ENCODE data around the gene UBE2L3. TPM values are rescaled to one million over a fixed set of nuclear protein-coding genes. Genes with fewer than 3 reads are reported as not detected.

The UBE2L3 gene
- total and polyA plus RNA-seq, 2 of the 13 experiments (the other 11 are each of a cell fraction or from before 2014, with no cell fraction given), result 30.2 to 58.1 TPM

DNA sequence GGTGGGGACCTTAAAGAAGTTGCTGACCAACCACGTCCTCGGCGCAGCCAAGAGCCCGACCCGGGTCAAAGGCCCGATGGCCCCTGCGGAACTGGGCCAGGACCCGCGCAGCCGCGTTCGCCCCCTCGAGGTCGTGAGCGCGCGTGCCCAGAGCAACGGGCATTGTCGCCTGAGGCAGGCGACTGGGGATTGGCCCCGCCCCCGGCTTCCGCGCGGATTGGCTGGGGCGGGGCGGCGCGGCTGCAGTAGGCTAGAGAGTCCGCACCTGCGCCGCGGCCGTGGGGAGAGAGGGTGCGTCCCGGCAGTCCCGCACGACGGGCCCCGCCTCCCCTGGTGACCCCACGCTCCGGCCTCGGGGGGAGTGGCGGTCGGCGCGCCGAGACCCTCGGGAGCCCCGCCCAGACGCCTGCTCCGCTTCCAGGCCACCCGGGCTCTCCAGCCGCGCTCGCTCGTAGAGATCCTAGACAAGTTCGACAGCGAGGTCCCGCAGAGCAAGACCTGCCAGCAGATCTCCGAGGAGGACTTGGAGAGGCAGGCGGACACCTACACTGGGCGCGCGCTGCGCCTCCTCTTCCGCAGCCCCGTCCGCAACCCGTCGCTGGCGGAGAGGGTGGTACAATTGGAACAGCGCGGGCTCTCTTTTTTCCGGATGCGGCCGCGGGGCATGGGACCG, 90.0 kb downstream of the UBE2L3 start (continued):
- TF ChIP-seq, protein P1, sequence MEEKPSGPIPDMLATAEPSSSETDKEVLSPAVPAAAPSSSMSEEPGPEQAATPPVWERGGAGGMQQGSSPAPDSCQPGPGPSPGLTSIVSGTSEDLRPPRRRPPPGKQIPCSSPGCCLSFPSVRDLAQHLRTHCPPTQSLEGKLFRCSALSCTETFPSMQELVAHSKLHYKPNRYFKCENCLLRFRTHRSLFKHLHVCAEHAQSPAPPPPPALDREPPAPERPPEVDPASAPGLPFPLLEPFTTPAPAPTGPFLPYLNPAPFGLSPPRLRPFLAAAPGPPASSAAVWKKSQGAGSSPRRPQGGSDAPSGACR (CRISPR knock-in tag; IDR thresholded peaks at IDR 0.05), result peak; percentile 71; the same call in 1 of the 2 replicates
- TF ChIP-seq FOXA1 (IDR thresholded peaks at IDR 0.05) (no peak), FOXA1 (CRISPR knock-in tag; IDR thresholded peaks at IDR 0.05) (0 out of 2 replicates have a peak, but pooled peaks have one; percentile 4), ARNTL (CRISPR knock-in tag; IDR thresholded peaks at IDR 0.05) (0 out of 2 replicates have a peak, but pooled peaks have one; percentile 21)

DNA sequence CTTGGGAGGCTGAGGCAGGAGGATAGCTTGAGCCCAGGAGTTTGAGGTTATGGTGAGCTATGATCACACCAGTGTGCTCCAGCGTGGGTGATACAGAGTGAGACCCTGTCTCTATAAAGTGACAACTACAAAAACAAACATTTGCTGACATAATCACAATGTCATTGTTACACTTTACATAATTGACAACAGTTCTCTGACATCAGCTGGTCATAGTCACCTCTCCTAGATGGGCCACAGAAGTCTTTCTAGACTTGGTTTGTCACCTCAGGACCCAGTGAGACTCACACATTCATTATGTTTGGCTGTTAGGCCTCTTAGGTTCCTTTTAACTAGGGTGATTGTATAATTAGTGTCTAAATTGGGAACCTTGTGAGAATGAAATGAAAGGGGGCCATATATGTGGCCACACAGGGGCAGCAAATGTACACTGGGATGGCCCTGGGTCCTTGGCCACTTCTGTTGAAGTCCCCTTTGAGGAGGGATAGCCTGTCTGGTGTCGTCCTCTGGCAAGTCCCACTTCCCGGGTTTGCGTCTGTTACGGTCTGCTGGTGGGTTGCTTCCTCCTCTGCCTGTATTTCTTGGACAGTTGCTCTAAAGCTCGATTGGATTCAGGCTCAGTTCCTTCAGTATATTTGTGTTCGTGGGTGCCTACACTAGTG, 92.5 kb downstream of the UBE2L3 start:
- peaks cover 20% of the 10 kb centered on the region for H3K4me1 ChIP-seq (ENCODE audit: insufficient read depth, low read length)
- no peak for ATAC-seq
- no peak for FAIRE-seq
- TF ChIP-seq, protein P2, sequence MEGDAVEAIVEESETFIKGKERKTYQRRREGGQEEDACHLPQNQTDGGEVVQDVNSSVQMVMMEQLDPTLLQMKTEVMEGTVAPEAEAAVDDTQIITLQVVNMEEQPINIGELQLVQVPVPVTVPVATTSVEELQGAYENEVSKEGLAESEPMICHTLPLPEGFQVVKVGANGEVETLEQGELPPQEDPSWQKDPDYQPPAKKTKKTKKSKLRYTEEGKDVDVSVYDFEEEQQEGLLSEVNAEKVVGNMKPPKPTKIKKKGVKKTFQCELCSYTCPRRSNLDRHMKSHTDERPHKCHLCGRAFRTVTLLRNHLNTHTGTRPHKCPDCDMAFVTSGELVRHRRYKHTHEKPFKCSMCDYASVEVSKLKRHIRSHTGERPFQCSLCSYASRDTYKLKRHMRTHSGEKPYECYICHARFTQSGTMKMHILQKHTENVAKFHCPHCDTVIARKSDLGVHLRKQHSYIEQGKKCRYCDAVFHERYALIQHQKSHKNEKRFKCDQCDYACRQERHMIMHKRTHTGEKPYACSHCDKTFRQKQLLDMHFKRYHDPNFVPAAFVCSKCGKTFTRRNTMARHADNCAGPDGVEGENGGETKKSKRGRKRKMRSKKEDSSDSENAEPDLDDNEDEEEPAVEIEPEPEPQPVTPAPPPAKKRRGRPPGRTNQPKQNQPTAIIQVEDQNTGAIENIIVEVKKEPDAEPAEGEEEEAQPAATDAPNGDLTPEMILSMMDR (CRISPR knock-in tag; IDR thresholded peaks at IDR 0.05), result peak; percentile 44
- peak; percentile 70 for TF ChIP-seq MAFF (IDR thresholded peaks at IDR 0.05; ENCODE audit: low read depth, low read length)
- TF ChIP-seq MAFK (conservative IDR thresholded peaks at IDR 0.05 in 1 of 2, IDR thresholded peaks at IDR 0.05 in 1 of 2; ENCODE audit: low read length in 2 of 2), result peak; percentile 79 to 84
- TF ChIP-seq STAG1 (CRISPR knock-in tag; IDR thresholded peaks at IDR 0.05), result peak; percentile 34
- TF ChIP-seq RBFOX2 (IDR thresholded peaks at IDR 0.05; ENCODE audit: low read depth, low read length), result no peak
- no peak for TF ChIP-seq PLRG1 (conservative IDR thresholded peaks at IDR 0.05)
- no peak for TF ChIP-seq ZNF282 (IDR thresholded peaks at IDR 0.05; ENCODE audit: partially characterized antibody)
- TF ChIP-seq RCOR2 (CRISPR knock-in tag; IDR thresholded peaks at IDR 0.05), result no peak
- TF ChIP-seq, protein P3, sequence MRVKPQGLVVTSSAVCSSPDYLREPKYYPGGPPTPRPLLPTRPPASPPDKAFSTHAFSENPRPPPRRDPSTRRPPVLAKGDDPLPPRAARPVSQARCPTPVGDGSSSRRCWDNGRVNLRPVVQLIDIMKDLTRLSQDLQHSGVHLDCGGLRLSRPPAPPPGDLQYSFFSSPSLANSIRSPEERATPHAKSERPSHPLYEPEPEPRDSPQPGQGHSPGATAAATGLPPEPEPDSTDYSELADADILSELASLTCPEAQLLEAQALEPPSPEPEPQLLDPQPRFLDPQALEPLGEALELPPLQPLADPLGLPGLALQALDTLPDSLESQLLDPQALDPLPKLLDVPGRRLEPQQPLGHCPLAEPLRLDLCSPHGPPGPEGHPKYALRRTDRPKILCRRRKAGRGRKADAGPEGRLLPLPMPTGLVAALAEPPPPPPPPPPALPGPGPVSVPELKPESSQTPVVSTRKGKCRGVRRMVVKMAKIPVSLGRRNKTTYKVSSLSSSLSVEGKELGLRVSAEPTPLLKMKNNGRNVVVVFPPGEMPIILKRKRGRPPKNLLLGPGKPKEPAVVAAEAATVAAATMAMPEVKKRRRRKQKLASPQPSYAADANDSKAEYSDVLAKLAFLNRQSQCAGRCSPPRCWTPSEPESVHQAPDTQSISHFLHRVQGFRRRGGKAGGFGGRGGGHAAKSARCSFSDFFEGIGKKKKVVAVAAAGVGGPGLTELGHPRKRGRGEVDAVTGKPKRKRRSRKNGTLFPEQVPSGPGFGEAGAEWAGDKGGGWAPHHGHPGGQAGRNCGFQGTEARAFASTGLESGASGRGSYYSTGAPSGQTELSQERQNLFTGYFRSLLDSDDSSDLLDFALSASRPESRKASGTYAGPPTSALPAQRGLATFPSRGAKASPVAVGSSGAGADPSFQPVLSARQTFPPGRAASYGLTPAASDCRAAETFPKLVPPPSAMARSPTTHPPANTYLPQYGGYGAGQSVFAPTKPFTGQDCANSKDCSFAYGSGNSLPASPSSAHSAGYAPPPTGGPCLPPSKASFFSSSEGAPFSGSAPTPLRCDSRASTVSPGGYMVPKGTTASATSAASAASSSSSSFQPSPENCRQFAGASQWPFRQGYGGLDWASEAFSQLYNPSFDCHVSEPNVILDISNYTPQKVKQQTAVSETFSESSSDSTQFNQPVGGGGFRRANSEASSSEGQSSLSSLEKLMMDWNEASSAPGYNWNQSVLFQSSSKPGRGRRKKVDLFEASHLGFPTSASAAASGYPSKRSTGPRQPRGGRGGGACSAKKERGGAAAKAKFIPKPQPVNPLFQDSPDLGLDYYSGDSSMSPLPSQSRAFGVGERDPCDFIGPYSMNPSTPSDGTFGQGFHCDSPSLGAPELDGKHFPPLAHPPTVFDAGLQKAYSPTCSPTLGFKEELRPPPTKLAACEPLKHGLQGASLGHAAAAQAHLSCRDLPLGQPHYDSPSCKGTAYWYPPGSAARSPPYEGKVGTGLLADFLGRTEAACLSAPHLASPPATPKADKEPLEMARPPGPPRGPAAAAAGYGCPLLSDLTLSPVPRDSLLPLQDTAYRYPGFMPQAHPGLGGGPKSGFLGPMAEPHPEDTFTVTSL (CRISPR knock-in tag; IDR thresholded peaks at IDR 0.05; ENCODE audit: borderline replicate concordance), result no peak
- H2AFZ ChIP-seq (ENCODE audit: low read length), result no peak overlapping the region
- no peaks in the 10 kb centered on the region for H4K20me1 ChIP-seq (ENCODE audit: insufficient read depth, low read length)
- H3K4me2 ChIP-seq (ENCODE audit: low read depth, low read length), result no peak overlapping the region
- in situ Hi-C loops (cut with HindIII; ENCODE audit: extremely low pct_ligation_motif_present, low pct_unique_long_range_greater_than_20kb) (loop anchor here (10.0 kb wide), 1 partner anchor 55 kb away; no protein-coding TSS in a partner anchor), intact Hi-C loops (cut with micrococcal nuclease; ENCODE audit: unreplicated experiment) (no loop called here)
- no peaks in the 10 kb centered on the region for H3K79me2 ChIP-seq (ENCODE audit: insufficient read depth, low read length)
- ChIA-PET POLR2A (no interaction called here), CTCF (ENCODE audit: low intra/inter-chr PET ratio, low total read pairs) (no interaction called here)
- no peak overlapping the region for H3K9ac ChIP-seq (ENCODE audit: insufficient read depth, low read depth, low read length)
- DNase-seq (ENCODE audit: low spot score), result no peak
- no peaks in the 10 kb centered on the region for H3K36me3 ChIP-seq (replicated peaks in 1 of 2; ENCODE audit: control insufficient read depth in 1 of 2, insufficient read depth in 2 of 2, low read length in 2 of 2)
- WGBS (ENCODE audit: low lambda C conversion rate), result 64% methylated on average over 3 of the region's 7 CpGs
- BruUV-seq (replicated peaks), result no TSS peak
- H3K9me3 ChIP-seq (ENCODE audit: low read length), result no peaks in the 10 kb centered on the region
- H3K27ac ChIP-seq (ENCODE audit: extremely low read length, insufficient read depth, low read length), result no peak overlapping the region
- no peaks in the 10 kb centered on the region for H3K27me3 ChIP-seq (ENCODE audit: control insufficient read depth in 1 of 2, insufficient read depth in 2 of 2, low read length in 2 of 2)
- no peak overlapping the region for H3K4me3 ChIP-seq (replicated peaks in 1 of 3; ENCODE audit: insufficient read depth in 1 of 3, low read depth in 2 of 3, low read length in 3 of 3)
